Left hindlimb (tissue), 1 donor: ENCODE data around the gene POGK.
A peak's percentile ranks its signal among the peaks of the same experiment; 100 is the strongest.
"Not testable (repeated sequence)": the region's sequence is repeated elsewhere in the genome, so short reads cannot be mapped to it uniquely, and the experiment has no call there.

Experiments
- DNase-seq: peaks from one replicate; pipeline ENCODE4 v3.0.0-alpha.2; 2018

POGK gene, protein sequence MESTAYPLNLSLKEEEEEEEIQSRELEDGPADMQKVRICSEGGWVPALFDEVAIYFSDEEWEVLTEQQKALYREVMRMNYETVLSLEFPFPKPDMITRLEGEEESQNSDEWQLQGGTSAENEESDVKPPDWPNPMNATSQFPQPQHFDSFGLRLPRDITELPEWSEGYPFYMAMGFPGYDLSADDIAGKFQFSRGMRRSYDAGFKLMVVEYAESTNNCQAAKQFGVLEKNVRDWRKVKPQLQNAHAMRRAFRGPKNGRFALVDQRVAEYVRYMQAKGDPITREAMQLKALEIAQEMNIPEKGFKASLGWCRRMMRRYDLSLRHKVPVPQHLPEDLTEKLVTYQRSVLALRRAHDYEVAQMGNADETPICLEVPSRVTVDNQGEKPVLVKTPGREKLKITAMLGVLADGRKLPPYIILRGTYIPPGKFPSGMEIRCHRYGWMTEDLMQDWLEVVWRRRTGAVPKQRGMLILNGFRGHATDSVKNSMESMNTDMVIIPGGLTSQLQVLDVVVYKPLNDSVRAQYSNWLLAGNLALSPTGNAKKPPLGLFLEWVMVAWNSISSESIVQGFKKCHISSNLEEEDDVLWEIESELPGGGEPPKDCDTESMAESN

GRCh38 chr1:166838766-166839599 lies at the start of gene POGK:
TSS of gene POGK (plus strand) at chr1:166839475. CDS start at chr1:166840957, 1,482 bp downstream.
- DNase-seq = peak; percentile 93

GRCh38 chr1:166796620-166797236 lies 42.5 kb upstream of the POGK start:
- no peak for DNase-seq

DNA sequence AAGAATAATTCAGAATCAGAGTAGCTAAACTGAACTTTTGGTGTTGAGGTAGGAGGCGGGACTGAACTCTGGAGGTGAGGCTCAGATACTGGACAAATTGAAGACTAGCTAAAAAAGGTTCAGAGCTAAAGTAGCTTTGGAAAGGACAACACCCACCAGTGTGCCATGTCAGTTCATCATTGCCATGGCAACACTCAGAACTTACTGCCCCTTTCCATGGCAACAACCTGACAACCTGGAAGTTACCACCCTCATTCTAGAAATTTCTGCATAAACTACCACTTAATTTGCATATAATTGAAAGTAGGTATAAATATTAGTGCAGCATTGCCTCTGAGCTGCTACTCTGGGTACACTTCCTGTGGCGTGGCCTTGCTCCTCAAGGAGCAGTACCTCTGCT lies 30.3 kb upstream of the POGK start:
- no peak for DNase-seq

DNA sequence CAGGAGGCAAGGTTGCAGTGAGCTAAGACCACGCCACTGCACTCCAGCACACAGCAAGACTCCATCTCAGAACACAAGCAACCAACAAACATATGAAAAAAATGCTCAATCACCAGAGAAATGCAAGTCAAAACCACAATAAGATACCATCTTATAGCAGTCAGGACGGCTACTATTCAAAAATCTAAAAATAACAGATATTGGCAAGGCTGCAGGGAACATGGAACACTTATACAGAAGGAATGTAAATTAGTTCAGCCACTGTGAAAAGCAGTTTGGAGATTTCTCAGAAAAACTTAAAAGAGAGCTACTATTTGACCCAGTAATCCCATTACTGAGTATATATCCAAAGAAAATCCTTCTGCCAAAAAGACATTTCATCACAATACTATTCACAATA lies 27.6 kb upstream of the POGK start:
- no peak for DNase-seq

- DNase-seq = no peak
Measured at GRCh38 chr1:166813508-166814223, 25.6 kb upstream of the POGK start.

DNA sequence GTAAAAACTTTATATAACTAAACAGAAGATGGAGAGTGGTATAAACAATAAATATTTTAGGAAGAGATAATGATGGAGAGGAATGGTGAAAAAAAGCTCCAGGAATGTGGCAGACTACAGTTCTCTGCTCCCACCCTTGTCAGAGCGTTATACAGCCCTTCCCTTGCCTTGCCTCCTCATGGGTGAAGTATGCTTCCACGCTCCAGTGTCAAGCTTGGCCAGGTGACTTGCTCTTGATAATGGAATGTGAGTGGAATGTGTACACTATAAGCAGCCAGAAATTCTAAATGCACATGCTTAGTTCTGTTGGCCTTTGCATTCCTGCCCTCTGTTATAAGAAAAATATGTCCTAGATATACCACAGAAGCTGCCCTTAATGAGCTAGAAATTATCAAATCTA lies 24.7 kb upstream of the POGK start:
- DNase-seq = no peak

DNA sequence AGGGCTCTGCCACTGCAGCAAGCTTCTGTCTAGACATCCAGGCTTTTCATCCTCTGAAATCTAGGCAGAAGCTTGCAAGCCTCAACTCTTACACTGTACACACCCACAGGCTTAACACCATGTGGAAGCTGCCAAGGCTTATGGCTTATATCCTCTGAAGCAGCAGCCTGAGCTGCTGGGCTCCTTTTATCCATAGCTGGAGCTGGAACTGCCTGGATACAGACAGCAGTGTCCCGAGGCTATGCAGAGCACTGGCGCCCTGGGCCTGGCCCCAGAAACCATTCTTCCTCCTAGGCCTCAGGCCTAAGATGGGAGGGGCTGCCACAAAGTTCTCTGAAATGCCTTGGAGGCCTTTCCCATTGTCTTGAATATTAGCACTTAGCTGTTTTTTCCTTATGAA lies 19.3 kb upstream of the POGK start:
- DNase-seq = no peak

DNA sequence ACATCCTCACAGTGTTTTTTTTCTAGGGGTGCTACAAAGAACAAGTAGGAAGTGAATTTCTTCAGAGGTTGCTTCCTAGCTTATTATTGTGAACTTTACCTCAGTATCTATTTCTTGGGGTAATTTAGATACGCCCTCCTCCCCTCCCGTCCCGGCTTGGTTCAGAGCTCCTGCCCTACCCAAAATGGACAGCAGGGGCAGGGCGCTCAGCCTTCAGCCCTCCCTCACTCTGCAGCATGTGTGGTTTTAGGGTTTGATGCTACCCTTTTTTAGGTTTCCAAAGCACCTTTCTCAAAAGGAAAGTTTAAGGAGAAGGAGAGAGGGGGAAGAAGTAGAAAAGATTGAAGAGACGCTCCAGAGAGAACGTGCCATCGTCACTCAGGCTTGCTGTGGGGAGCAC lies 16.9 kb upstream of the POGK start:
- DNase-seq = no peak

DNA sequence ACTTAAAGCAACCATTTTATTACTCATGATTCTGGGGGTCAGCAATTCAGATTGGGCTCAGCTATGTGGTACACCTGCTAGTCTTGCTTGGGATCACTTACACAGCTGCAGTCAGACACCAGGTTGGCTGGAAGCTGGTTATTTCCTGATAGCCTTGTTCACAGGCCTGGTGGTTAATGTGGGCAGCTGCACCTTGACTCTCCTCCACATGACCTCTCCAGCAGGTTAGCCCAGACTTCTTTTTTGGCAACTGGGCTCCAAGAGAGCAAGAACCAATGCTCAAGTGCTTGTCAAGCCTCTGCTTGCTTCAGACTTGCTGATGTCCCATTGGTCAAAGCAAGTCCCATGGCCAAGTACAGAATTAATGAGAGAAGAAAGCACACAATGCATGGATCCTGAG lies 11.8 kb upstream of the POGK start:
- DNase-seq = no peak

GRCh38 chr1:166829762-166830161 lies 9.5 kb upstream of the POGK start:
- not testable (repeated sequence) for DNase-seq

GRCh38 chr1:166836733-166837132 lies 2.5 kb upstream of the POGK start:
- DNase-seq = no peak

DNA sequence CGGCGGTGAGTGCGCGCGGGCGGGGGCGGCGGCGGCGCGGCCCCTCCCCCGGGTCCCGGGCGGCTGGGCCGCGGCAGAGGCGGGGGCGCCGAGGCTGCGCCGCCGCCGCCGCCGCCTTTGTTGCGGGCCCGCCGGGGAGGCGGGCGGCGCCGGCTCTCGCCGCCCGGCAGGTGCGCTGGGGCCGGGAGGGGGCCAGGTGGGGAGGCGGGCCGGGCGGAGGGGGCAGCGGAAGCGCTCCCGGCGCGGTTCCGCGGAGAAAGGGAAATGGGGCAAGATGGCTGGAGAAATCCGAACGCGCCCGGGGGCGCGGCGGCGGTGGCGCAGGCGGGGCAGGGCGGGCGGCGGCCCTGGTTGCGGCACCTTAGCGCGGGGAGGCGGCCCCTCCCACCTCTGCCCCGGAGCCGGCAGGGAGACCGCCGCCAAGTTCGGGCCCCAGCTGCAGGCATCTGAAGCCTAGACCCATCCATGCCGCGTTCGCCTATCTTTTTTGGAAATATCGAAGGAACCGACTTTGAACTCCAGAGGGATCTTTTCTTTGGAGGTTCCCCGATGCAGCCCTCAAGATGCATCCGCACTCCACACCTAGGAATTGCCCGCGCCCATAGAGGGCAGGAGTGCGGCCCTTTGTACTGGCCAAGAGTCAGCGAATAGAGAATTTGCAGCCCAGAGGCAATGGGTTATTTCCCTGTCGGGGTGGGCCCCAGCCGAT lies 479 bp downstream of the POGK start:
- DNase-seq = peak; percentile 53

DNA sequence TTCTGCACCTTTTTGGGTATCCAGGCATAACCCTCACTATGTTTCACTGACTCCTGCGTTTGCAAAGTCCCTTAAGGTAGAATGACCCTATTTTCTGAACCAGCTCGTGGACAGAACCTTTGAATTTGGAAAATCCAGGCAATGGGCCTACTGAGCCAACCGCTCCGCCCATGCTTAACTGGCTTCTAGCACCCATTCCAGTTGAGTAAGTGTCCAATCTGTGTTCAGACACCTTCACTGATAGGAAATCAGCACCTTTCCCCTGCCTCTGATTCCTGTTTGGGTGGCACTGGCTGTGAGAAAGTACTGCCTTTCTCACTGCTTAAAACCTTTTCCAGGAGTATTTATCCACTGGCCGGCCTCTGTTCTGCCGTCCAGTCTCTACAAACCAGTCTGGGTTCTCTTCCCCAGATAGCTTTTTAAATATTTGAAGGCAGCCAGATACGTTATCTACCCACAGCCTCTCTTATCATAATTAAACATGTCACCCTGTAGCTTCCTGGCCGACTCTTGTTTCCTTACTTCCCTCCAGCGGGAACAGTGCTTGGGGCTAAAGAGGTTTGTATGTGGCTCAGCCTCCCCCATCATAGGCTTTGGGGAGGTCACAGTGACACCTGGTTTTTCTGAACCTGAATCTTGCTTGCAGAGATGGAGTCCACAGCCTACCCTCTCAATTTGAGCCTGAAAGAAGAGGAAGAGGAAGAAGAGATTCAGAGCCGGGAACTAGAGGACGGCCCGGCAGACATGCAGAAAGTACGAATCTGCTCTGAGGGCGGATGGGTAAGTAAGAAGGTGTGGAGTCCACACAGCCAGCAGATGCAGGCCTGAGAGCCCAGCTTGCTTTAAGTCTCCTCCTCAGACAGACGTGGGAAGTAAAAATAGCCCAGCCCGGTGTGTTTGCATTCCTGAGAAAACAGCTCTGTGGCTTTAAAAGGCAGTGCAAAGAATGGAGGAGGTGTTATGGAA lies 1.3 kb downstream of the POGK start:
- DNase-seq = no peak

- DNase-seq = no peak
Measured at GRCh38 chr1:166843322-166843721, 4.0 kb downstream of the POGK start.

DNA sequence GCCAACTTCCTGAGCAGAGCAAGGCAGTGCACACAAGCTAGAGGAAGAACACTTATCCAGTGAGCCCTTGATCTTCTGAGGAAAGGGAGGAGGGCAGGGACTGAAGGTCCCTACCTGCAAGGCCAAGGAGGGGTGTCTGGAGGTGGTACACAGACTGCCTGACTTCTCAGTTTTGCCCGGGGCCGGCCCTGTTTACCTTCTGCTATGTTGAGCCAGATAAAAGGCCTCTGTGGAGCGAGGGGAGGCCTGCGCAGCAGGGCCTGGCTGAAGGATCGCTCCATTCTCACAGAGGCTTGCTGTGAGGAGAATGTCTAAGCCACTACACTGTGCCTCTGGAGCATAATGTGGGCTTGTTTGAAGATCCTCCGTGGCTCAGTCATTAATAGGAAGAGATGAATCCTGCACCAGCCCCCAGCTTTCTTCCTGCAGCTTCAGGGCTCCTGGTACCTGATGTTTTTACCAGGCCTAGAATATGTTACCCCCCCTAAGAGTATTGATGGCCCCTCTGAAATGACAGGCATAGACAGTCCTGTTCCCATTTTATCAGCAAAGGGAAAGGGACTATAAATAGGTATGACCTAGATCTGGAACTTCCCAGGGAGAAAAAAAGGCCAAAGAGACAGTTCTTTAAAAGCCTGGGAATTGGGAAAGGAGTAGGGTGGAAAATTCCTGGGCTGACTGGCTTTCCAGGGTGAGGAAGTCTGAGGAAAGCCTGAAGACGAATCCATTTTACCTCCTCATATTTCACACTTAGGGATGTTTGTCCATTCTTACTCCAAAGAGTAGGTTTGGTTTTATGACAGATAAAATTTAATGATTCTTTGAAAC lies 4.7 kb downstream of the POGK start:
- DNase-seq = no peak

DNA sequence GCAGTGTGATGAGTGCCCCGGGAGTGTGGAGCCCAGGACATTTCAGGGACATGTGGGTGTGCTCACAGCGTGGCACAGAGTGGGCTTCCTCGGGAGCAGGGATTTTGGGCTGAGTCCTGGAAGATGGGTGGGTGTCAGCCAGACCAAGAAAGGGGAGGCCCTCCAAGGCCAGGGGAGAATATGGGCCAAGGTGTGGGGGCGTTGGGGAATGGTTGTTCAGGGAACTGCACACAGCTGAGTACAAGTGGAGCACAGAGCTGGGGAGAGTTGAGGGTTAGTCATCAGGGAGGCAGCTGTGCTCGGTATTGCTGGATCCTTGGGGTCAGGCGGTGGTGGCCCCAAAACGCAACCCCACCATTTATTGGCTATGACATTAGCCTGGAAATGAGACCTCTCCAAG lies 5.5 kb downstream of the POGK start:
- no peak for DNase-seq

DNA sequence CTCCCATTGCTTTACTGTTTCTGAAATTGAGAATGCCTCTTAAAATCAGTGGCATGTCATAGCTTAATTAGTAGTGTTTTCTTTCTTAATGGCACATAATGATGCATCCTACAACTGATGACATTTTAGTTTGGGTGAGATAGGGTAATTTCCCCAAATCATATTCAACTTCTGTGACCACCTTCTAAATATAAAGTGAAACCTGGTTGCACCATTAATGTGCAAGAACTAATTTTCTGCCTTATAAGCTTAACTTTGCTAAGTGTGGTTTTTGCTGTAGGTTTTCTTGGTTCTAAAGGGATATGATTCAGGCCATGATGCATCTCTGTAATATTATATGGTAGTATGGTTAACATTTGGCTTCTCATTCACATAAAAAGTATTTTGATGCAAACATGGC lies 8.9 kb downstream of the POGK start:
- DNase-seq = no peak

DNA sequence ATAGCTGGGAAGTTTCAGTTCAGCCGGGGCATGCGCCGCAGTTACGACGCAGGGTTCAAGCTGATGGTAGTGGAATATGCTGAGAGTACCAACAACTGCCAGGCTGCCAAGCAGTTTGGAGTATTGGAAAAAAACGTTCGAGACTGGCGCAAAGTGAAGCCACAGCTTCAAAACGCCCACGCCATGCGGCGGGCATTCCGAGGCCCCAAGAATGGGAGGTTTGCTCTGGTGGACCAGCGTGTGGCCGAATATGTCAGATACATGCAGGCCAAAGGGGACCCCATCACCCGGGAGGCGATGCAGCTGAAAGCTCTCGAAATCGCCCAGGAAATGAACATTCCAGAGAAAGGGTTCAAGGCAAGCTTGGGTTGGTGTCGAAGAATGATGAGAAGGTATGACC lies 9.9 kb downstream of the POGK start:
- DNase-seq = no peak

DNA sequence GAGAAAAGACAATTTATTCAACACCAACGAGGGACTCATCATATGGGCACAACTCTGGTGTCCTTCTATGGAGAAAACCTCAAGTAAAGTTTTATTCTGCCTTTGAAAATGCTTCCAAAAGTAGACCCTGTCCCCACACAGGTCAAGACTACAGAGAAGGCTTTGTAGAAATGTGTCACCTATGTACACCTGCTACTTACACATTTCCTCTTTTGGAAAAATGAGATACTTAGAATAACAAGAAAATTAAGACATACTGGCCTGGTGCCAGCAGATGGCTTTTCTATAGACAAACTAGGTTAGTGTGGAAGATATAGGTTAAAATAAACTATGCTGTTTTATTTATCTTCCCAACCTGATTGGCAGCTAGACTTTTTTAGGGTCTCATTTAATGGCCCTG lies 13.6 kb downstream of the POGK start:
- no peak for DNase-seq

DNA sequence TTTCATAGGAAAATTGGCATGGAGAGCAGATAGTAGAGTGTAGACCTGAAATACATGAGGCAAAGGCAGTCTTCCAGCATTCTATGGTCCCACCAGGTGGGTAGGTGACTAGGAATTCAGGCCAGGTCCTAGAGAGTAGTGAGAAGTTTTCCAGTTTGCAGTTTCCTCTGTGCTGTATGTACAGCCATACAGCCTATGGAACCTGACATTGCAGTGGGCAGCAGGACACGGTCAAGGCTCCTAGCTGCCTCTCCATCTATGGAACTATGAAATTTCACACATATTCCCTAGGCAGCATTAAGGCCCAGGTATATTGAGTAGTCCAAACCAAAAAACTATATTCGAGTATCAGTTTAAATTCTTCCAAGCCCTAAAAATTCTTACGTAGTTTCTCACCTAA lies 16.3 kb downstream of the POGK start:
- DNase-seq = no peak
